ENCODE results near the gene SCN1B. TPM values are rescaled to one million over a fixed set of nuclear protein-coding genes. Genes with fewer than 3 reads are reported as not detected.

Gene SCN1B
- total and polyA plus RNA-seq, 2 of the 13 experiments (the other 11 are each of a cell fraction or from before 2014, with no cell fraction given): 2.7 to 20.1 TPM

DNA sequence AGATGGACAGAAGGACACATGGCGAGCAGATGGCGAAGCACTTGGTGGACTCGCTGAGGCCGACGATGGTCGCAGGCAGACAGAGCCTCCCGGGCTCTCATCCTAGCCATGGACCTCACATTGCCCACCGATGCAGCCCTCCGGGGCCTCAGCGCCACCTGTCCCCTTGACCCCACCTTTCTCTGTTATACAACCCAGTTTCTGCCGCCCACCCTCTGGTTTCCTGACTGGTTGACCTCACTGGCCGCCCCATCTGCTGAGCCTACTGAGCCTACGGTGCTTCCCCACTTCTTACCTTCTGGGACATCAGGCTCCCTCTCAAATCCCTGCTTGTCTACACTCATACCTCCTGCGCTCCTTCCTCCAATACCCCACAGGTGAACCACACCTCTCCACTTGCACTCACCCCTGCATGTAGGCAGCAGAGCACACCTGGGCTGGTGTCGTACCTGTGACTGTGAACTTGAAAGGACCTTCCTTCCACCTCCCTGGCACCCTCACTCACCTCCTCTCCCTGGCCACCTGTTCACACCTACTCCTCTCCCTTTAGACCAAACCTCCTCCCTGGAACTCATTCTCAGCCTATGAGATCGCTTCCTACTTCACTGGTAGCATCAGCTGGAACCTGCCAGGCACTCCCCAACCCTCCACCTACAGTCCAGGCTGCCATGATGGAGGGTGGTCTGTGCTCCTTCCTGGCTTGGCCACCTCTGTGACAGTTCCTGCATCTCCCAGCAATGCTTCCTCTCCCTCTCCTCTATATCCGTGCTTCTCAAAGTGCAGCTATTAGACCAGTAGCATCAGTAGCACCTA lies 47.3 kb downstream of the SCN1B start:
- H3K9me3 ChIP-seq (ENCODE audit: low read length): no peaks in the 10 kb centered on the region
- intact Hi-C loops (cut with micrococcal nuclease; ENCODE audit: unreplicated experiment) (no loop called here), in situ Hi-C loops (cut with HindIII; ENCODE audit: extremely low pct_ligation_motif_present, low pct_unique_long_range_greater_than_20kb) (no loop called here)
- H3K4me3 ChIP-seq (replicated peaks in 1 of 3; ENCODE audit: insufficient read depth in 1 of 3, low read depth in 2 of 3, low read length in 3 of 3): no peak overlapping the region
- no peaks in the 10 kb centered on the region for H4K20me1 ChIP-seq (ENCODE audit: insufficient read depth, low read length)
- no peak overlapping the region for H3K9ac ChIP-seq (ENCODE audit: insufficient read depth, low read depth, low read length)
- no peaks in the 10 kb centered on the region for H3K4me1 ChIP-seq (ENCODE audit: insufficient read depth, low read length)
- WGBS (ENCODE audit: low lambda C conversion rate): 57% methylated on average over 16 of the region's 17 CpGs
- POLR2A ChIA-PET: no interaction called here
- H3K4me2 ChIP-seq (ENCODE audit: low read depth, low read length): no peak overlapping the region
- CTCF ChIA-PET (ENCODE audit: low intra/inter-chr PET ratio, low total read pairs): no interaction called here
- ATAC-seq (no peak), FAIRE-seq (no peak), DNase-seq (ENCODE audit: low spot score) (no peak)
- no peak overlapping the region for H2AFZ ChIP-seq (ENCODE audit: low read length)
- peaks cover 16 to 73% of the 10 kb centered on the region in 2 experiments for H3K27me3 ChIP-seq (ENCODE audit: control insufficient read depth in 1 of 2, insufficient read depth in 2 of 2, low read length in 2 of 2)
- BruUV-seq (replicated peaks): no TSS peak
- no peaks in the 10 kb centered on the region for H3K36me3 ChIP-seq (replicated peaks in 1 of 2; ENCODE audit: control insufficient read depth in 1 of 2, insufficient read depth in 2 of 2, low read length in 2 of 2)
- no peak overlapping the region for H3K27ac ChIP-seq (ENCODE audit: extremely low read length, insufficient read depth, low read length)
- no peak for TF ChIP-seq HES4 (CRISPR knock-in tag; IDR thresholded peaks at IDR 0.05; ENCODE audit: borderline replicate concordance)
- no peak for TF ChIP-seq ZNF451 (CRISPR knock-in tag; IDR thresholded peaks at IDR 0.05)
- TF ChIP-seq, protein P1, sequence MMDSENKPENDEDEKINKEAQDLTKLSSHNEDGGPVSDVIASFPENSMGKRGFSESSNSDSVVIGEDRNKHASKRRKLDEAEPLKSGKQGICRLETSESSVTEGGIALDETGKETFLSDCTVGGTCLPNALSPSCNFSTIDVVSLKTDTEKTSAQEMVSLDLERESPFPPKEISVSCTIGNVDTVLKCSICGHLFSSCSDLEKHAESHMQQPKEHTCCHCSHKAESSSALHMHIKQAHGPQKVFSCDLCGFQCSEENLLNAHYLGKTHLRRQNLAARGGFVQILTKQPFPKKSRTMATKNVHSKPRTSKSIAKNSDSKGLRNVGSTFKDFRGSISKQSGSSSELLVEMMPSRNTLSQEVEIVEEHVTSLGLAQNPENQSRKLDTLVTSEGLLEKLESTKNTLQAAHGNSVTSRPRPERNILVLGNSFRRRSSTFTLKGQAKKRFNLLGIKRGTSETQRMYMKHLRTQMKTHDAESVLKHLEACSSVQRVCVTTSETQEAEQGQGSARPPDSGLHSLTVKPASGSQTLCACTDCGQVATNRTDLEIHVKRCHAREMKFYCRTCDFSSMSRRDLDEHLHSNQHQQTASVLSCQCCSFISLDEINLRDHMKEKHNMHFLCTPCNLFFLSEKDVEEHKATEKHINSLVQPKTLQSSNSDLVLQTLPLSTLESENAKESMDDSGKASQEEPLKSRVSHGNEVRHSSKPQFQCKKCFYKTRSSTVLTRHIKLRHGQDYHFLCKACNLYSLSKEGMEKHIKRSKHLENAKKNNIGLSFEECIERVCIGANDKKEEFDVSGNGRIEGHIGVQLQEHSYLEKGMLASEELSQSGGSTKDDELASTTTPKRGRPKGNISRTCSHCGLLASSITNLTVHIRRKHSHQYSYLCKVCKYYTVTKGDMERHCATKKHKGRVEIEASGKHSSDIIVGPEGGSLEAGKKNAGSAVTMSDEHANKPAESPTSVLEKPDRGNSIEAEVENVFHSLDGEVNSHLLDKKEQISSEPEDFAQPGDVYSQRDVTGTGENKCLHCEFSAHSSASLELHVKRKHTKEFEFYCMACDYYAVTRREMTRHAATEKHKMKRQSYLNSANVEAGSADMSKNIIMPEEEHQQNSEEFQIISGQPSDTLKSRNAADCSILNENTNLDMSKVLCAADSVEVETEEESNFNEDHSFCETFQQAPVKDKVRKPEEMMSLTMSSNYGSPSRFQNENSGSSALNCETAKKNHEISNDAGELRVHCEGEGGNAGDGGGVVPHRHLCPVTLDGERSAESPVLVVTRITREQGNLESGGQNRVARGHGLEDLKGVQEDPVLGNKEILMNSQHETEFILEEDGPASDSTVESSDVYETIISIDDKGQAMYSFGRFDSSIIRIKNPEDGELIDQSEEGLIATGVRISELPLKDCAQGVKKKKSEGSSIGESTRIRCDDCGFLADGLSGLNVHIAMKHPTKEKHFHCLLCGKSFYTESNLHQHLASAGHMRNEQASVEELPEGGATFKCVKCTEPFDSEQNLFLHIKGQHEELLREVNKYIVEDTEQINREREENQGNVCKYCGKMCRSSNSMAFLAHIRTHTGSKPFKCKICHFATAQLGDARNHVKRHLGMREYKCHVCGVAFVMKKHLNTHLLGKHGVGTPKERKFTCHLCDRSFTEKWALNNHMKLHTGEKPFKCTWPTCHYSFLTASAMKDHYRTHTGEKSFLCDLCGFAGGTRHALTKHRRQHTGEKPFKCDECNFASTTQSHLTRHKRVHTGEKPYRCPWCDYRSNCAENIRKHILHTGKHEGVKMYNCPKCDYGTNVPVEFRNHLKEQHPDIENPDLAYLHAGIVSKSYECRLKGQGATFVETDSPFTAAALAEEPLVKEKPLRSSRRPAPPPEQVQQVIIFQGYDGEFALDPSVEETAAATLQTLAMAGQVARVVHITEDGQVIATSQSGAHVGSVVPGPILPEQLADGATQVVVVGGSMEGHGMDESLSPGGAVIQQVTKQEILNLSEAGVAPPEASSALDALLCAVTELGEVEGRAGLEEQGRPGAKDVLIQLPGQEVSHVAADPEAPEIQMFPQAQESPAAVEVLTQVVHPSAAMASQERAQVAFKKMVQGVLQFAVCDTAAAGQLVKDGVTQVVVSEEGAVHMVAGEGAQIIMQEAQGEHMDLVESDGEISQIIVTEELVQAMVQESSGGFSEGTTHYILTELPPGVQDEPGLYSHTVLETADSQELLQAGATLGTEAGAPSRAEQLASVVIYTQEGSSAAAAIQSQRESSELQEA (CRISPR knock-in tag; IDR thresholded peaks at IDR 0.05; ENCODE audit: not compliant biosample characterization): no peak
- no peak for TF ChIP-seq SOX13 (IDR thresholded peaks at IDR 0.05)
- no peak for TF ChIP-seq SOX13 (CRISPR knock-in tag; conservative IDR thresholded peaks at IDR 0.05 in 1 of 2, IDR thresholded peaks at IDR 0.05 in 1 of 2)
- TF ChIP-seq CHD4 (IDR thresholded peaks at IDR 0.05; ENCODE audit: borderline replicate concordance, low read length): no peak
- no peak for TF ChIP-seq TP53 (CRISPR knock-in tag; conservative IDR thresholded peaks at IDR 0.05)
- TF ChIP-seq STAT5B (CRISPR knock-in tag; IDR thresholded peaks at IDR 0.05): no peak
- TF ChIP-seq, protein P2, sequence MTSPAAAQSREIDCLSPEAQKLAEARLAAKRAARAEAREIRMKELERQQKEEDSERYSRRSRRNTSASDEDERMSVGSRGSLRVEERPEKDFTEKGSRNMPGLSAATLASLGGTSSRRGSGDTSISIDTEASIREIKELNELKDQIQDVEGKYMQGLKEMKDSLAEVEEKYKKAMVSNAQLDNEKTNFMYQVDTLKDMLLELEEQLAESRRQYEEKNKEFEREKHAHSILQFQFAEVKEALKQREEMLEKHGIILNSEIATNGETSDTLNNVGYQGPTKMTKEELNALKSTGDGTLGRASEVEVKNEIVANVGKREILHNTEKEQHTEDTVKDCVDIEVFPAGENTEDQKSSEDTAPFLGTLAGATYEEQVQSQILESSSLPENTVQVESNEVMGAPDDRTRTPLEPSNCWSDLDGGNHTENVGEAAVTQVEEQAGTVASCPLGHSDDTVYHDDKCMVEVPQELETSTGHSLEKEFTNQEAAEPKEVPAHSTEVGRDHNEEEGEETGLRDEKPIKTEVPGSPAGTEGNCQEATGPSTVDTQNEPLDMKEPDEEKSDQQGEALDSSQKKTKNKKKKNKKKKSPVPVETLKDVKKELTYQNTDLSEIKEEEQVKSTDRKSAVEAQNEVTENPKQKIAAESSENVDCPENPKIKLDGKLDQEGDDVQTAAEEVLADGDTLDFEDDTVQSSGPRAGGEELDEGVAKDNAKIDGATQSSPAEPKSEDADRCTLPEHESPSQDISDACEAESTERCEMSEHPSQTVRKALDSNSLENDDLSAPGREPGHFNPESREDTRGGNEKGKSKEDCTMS (CRISPR knock-in tag; conservative IDR thresholded peaks at IDR 0.05): no peak
- no peak for TF ChIP-seq KMT2A (CRISPR knock-in tag; IDR thresholded peaks at IDR 0.05)
- no peak for TF ChIP-seq ZNF615 (CRISPR knock-in tag; IDR thresholded peaks at IDR 0.05; ENCODE audit: borderline replicate concordance)
- H3K79me2 ChIP-seq (ENCODE audit: insufficient read depth, low read length): no peaks in the 10 kb centered on the region
